Trophoblast cell (in vitro differentiated cells and primary cell): Measurements from ENCODE around the gene FHAD1.

ENCODE experiments used
- DNase-seq, 2 donors: peaks; one replicate each; pipeline ENCODE4 v3.0.0-alpha.2; 2016
- H2AFZ ChIP-seq: 2 replicates; pipeline ENCODE4 v1.6.1; 2013; ENCODE audit warnings: low read length, moderate library complexity, mild to moderate bottlenecking; ENCODE audit not compliant: insufficient read depth, poor library complexity
- H2AK5ac ChIP-seq: 2 replicates; pipeline ENCODE4 v1.6.1; 2013; ENCODE audit warnings: mild to moderate bottlenecking, low read length
- H2BK120ac ChIP-seq: 2 replicates; pipeline ENCODE4 v1.6.1; 2013; ENCODE audit warnings: low read length, mild to moderate bottlenecking, moderate library complexity; ENCODE audit not compliant: insufficient read depth, poor library complexity
- H2BK12ac ChIP-seq: 2 replicates; pipeline ENCODE4 v1.6.1; 2013; ENCODE audit warnings: mild to moderate bottlenecking, low read length, moderate library complexity
- H2BK5ac ChIP-seq: 2 replicates; pipeline ENCODE4 v1.6.1; 2013; ENCODE audit warnings: low read length, low read depth, moderate library complexity, mild to moderate bottlenecking; ENCODE audit not compliant: poor library complexity
- H3K14ac ChIP-seq: 2 replicates; pipeline ENCODE4 v1.6.1; 2013; ENCODE audit warnings: mild to moderate bottlenecking, low read length
- H3K18ac ChIP-seq: 2 replicates; pipeline ENCODE4 v1.6.1; 2013; ENCODE audit warnings: mild to moderate bottlenecking, low read length
- H3K23ac ChIP-seq: 2 replicates; pipeline ENCODE4 v1.6.1; 2013; ENCODE audit warnings: low read length
- H3K27ac ChIP-seq: 2 replicates; pipeline ENCODE4 v1.5.1; 2013; ENCODE audit warnings: low read depth, mild to moderate bottlenecking, inconsistent platforms, low read length, moderate library complexity
- H3K27me3 ChIP-seq: 2 replicates; pipeline ENCODE4 v1.6.1; 2013; ENCODE audit warnings: inconsistent platforms, mild to moderate bottlenecking, low read length, moderate library complexity; ENCODE audit not compliant: insufficient read depth
- H3K36me3 ChIP-seq, 2 experiments: 1 replicate in 1 of 2; 2 replicates in 1 of 2; pipeline ENCODE4 v1.6.1; 2013; ENCODE audit warnings: low read length in 2 of 2, mild to moderate bottlenecking in 2 of 2, moderate library complexity in 1 of 2; ENCODE audit not compliant: insufficient read depth in 2 of 2, control insufficient read depth in 1 of 2
- H3K4ac ChIP-seq: 2 replicates; pipeline ENCODE4 v1.6.1; 2013; ENCODE audit warnings: low read depth, mild to moderate bottlenecking, low read length, moderate library complexity
- H3K4me1 ChIP-seq, 2 experiments: 1 replicate in 1 of 2; 2 replicates in 1 of 2; pipeline ENCODE4 v1.6.1; 2013; ENCODE audit warnings: low read length in 2 of 2, mild to moderate bottlenecking in 2 of 2, moderate library complexity in 1 of 2; ENCODE audit not compliant: insufficient read depth in 2 of 2, control insufficient read depth in 1 of 2
- H3K4me2 ChIP-seq: 2 replicates; pipeline ENCODE4 v1.6.1; 2013; ENCODE audit warnings: inconsistent platforms, mild to moderate bottlenecking, low read length, moderate library complexity
- H3K4me3 ChIP-seq: 2 replicates; pipeline ENCODE4 v1.5.1; 2013; ENCODE audit warnings: mild to moderate bottlenecking, low read depth, low read length, inconsistent platforms
- H3K79me1 ChIP-seq: one replicate; pipeline ENCODE4 v1.6.1; 2013; ENCODE audit warnings: low read length
- H3K79me2 ChIP-seq: 2 replicates; pipeline ENCODE4 v1.6.1; 2013; ENCODE audit warnings: low read length, mild to moderate bottlenecking; ENCODE audit not compliant: control insufficient read depth, insufficient read depth, poor library complexity
- H3K9ac ChIP-seq: 2 replicates; pipeline ENCODE4 v1.6.1; 2013; ENCODE audit warnings: mild to moderate bottlenecking, low read length
- H3K9me3 ChIP-seq: 2 replicates; pipeline ENCODE4 v1.6.1; 2013; ENCODE audit warnings: low read depth, mild to moderate bottlenecking, control low read depth, inconsistent platforms, low read length; ENCODE audit not compliant: insufficient read depth
- H4K12ac ChIP-seq: 2 replicates; pipeline ENCODE4 v1.6.1; 2013; ENCODE audit warnings: low read depth, mild to moderate bottlenecking, low read length, moderate library complexity
- H4K8ac ChIP-seq: 2 replicates; pipeline ENCODE4 v1.6.1; 2013; ENCODE audit warnings: low read depth, mild to moderate bottlenecking, low read length, moderate library complexity
- H4K91ac ChIP-seq: one replicate; pipeline ENCODE4 v1.6.1; 2013; ENCODE audit warnings: low read depth, mild to moderate bottlenecking, low read length, moderate library complexity
- WGBS: extraction: QIAGEN DNeasy Blood & Tissue Kit; methylation state at CpG from one replicate; pipeline ENCODE4 v1.1.7; 2013; ENCODE audit warnings: missing lambda C conversion rate; ENCODE audit not compliant: insufficient read length, insufficient coverage; ENCODE audit errors: extremely low coverage; 5-methylcytosine and 5-hydroxymethylcytosine counted together

FHAD1 gene

DNA sequence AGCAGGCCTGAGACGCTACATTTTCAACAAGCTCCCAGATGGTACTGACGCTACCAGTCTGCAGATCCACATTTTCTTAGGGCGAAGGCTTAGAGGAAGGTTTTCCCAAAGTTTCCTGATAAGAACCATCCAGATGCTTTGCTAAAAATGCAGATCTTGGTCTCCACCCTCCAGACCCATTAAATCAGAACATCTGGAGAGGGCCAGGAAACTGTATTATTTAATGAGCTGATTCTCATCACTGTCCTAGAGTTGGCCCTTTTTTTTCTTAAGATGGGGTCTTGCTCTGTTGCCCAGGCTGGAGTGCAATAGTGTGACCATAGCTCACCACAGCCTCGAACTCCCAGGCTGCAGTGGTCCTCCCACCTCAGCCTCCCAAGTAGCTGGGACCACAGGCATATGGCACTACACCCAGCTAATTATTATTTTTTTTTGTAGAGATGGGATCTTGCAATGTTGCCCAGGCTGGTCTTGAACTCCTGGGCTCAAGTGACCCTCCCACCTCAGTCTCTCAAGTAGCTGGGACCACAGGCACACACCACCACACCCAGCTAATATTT is 95.5 kb downstream of the FHAD1 start:
- H3K9me3 ChIP-seq = peaks cover 2% of the 10 kb centered on the region
- no peak overlapping the region for H3K4me3 ChIP-seq
- no peak for DNase-seq
- H4K8ac ChIP-seq = no peak overlapping the region
- no CpG with 5 or more reads among the region's 4 CpGs for WGBS
- no peaks in the 10 kb centered on the region for H3K36me3 ChIP-seq
- no peak overlapping the region for H3K23ac ChIP-seq
- H3K79me2 ChIP-seq = no peaks in the 10 kb centered on the region
- no peak overlapping the region for H4K91ac ChIP-seq
- H2BK120ac ChIP-seq = no peak overlapping the region
- no peak overlapping the region for H3K9ac ChIP-seq
- H3K4me1 ChIP-seq = peaks cover 3 to 5% of the 10 kb centered on the region in 2 experiments
- H2BK12ac ChIP-seq = no peak overlapping the region
- no peak overlapping the region for H3K18ac ChIP-seq
- H4K12ac ChIP-seq = no peak overlapping the region
- no peak overlapping the region for H2AFZ ChIP-seq
- H3K4me2 ChIP-seq = no peak overlapping the region
- no peaks in the 10 kb centered on the region for H3K27me3 ChIP-seq
- no peak overlapping the region for H3K4ac ChIP-seq
- H3K27ac ChIP-seq = no peak overlapping the region
- no peak overlapping the region for H2AK5ac ChIP-seq
- H2BK5ac ChIP-seq = no peak overlapping the region
- H3K79me1 ChIP-seq = no peaks in the 10 kb centered on the region
- H3K14ac ChIP-seq = no peak overlapping the region

DNA sequence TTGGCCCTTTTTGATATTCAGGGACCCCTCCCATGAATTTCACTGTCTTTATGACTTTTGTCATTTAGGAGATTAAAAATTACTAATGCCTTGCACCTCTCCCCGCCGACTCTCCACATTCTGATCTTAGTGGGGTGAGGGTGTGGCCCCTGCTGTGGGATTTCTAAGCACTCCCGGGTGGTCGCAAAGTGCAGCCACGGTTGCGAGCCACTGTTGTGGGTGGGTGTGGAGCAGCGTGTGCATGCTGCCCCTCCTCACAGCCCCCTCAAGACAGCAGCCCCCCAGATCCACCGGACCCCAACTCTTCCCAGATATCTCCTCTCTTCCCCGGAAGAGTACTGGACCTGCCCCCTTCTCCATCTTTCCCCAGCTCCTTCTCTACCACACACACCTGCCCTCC is 96.1 kb downstream of the FHAD1 start:
- Histone ChIP-seq H4K12ac (no peak overlapping the region), H3K4me3 (no peak overlapping the region), H3K18ac (no peak overlapping the region), H3K9ac (no peak overlapping the region), H3K79me1 (no peaks in the 10 kb centered on the region), H3K27me3 (peaks cover 2% of the 10 kb centered on the region), H3K4me2 (no peak overlapping the region), H2BK120ac (no peak overlapping the region), H3K14ac (no peak overlapping the region), H3K4ac (no peak overlapping the region), H3K23ac (no peak overlapping the region), H2AFZ (no peak overlapping the region), H4K91ac (no peak overlapping the region), H3K9me3 (no peaks in the 10 kb centered on the region), H4K8ac (no peak overlapping the region), H3K36me3 (no peaks in the 10 kb centered on the region), H2AK5ac (no peak overlapping the region), H2BK12ac (no peak overlapping the region), H3K4me1 (peaks cover 0 to under 1% of the 10 kb centered on the region in 2 experiments), H3K27ac (no peak overlapping the region), H3K79me2 (no peaks in the 10 kb centered on the region), H2BK5ac (no peak overlapping the region)
- no peak for DNase-seq
- WGBS = no CpG with 5 or more reads among the region's 9 CpGs

DNA sequence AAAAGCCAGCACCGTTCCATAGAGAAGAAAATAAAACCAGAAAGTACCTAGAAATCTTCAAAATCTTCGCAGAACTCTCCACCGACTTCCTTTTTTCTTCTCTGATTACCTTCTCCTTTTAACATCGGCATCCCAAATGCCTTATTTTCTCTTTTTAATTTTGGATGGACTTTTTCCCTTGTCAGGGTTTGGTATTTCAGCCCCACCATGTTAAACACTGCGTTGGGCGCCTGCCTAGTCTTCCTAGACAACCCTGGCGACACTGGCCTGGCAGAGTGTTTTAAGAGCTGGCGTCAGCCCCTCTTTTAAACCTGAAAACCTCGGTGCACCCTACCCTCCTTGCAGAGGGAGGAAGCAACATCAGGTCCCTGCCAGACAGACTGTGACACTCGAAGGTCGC is 96.7 kb downstream of the FHAD1 start:
- Histone ChIP-seq H4K8ac (no peak overlapping the region), H3K79me1 (no peaks in the 10 kb centered on the region), H3K27ac (no peak overlapping the region), H3K23ac (no peak overlapping the region), H3K79me2 (no peaks in the 10 kb centered on the region), H3K4me1 (no peaks in the 10 kb centered on the region), H2AFZ (no peak overlapping the region), H2BK120ac (no peak overlapping the region), H3K9ac (no peak overlapping the region), H3K4me3 (no peak overlapping the region), H2BK12ac (no peak overlapping the region), H3K4me2 (no peak overlapping the region), H2AK5ac (no peak overlapping the region), H3K27me3 (peaks cover 2% of the 10 kb centered on the region), H4K12ac (no peak overlapping the region), H3K4ac (no peak overlapping the region), H3K36me3 (no peaks in the 10 kb centered on the region), H3K14ac (no peak overlapping the region), H2BK5ac (no peak overlapping the region), H3K18ac (no peak overlapping the region), H4K91ac (no peak overlapping the region), H3K9me3 (no peaks in the 10 kb centered on the region)
- no peak for DNase-seq
- WGBS = no CpG with 5 or more reads among the region's 11 CpGs

DNA sequence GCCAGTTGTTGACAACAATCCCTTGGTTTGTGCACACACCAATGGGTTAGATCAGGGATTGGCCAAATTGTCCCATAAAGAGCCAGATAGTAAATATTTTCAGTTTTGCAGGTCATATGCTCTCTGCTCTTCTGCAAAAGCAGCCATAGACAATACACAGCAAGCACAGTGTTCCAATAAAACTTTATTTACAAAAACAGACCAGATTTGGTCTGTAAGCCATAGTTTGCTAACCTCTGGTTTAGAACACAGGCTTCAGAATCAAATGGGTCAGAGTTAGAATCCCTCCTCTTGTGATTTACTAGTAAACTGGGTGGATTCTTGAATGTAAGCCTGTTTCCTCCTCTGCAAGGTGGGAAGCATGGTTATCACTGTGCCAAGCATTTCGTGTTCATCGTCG is 97.4 kb downstream of the FHAD1 start:
- Histone ChIP-seq H2AK5ac (no peak overlapping the region), H3K18ac (no peak overlapping the region), H2BK12ac (no peak overlapping the region), H3K14ac (no peak overlapping the region), H3K9me3 (no peaks in the 10 kb centered on the region), H4K12ac (no peak overlapping the region), H3K9ac (no peak overlapping the region), H3K27ac (no peak overlapping the region), H3K23ac (no peak overlapping the region), H3K27me3 (peaks cover 2% of the 10 kb centered on the region), H3K36me3 (no peaks in the 10 kb centered on the region), H2BK120ac (no peak overlapping the region), H3K4ac (no peak overlapping the region), H3K79me2 (no peaks in the 10 kb centered on the region), H2AFZ (no peak overlapping the region), H4K8ac (no peak overlapping the region), H3K4me3 (no peak overlapping the region), H2BK5ac (no peak overlapping the region), H3K4me1 (no peaks in the 10 kb centered on the region), H3K79me1 (no peaks in the 10 kb centered on the region), H4K91ac (no peak overlapping the region), H3K4me2 (no peak overlapping the region)
- no CpG with 5 or more reads among the region's 3 CpGs for WGBS
- no peak for DNase-seq
